GM18511 (cell line): ENCODE results near the gene ZNF479.
"Not testable (repeated sequence)": the region's sequence is repeated elsewhere in the genome, so short reads cannot be mapped to it uniquely, and the experiment has no call there.

Source experiments
- ATAC-seq: cut with Tn5 transposase; IDR thresholded peaks from one replicate; pipeline ENCODE4 v1.9.1; 2021; ENCODE audit warnings: mild to moderate bottlenecking, moderate library complexity; ENCODE audit not compliant: unreplicated experiment

Gene ZNF479

GRCh38 chr7:57132336-57132735, at the start of gene ZNF479:
ZNF479 (minus strand) TSS chr7:57132436; CDS start chr7:57132324, 112 bp downstream.
- ATAC-seq: not testable (repeated sequence)

GRCh38 chr7:57182031-57182430, 49.8 kb upstream of the ZNF479 start:
- no peak for ATAC-seq

GRCh38 chr7:57181281-57181680, 49.0 kb upstream of the ZNF479 start:
- no peak for ATAC-seq

GRCh38 chr7:57179776-57180415, 47.7 kb upstream of the ZNF479 start:
- ATAC-seq: no peak

- no peak for ATAC-seq
These were observed 46.5 kb upstream of the ZNF479 start for GRCh38 chr7:57178768-57179139.

- ATAC-seq: no peak
These were observed 45.9 kb upstream of the ZNF479 start for GRCh38 chr7:57177856-57178767.

GRCh38 chr7:57176928-57177635, 44.8 kb upstream of the ZNF479 start:
- ATAC-seq: no peak

- ATAC-seq: no peak
These were observed 33.2 kb upstream of the ZNF479 start for GRCh38 chr7:57165285-57165899.

GRCh38 chr7:57120123-57120784, 12.0 kb downstream of the ZNF479 start:
- ATAC-seq: not testable (repeated sequence)
